Gastrocnemius medialis (tissue), 4 donors: ENCODE results near the gene DIP2C. TPM values are rescaled to one million over a fixed set of nuclear protein-coding genes. Genes with fewer than 3 reads are reported as not detected.

ENCODE experiments used
- ATAC-seq, 2 donors: fragments of 150-250 bp; one replicate each; pipeline ENCODE4 v1.9.1; 2016
- DNase-seq, 2 donors: peaks; one replicate each; pipeline ENCODE4 v3.0.0-alpha.2; 2019
- H3K27ac ChIP-seq, 4 donors: fragments of 200-600 bp; sonication (generic); 1 replicate in 1 of 4; 2 replicates in 3 of 4; pipeline ENCODE4 v1.5.1; 2016 to 2018; ENCODE audit warnings: mild to moderate bottlenecking in 2 of 4, moderate library complexity in 1 of 4
- H3K27me3 ChIP-seq, 3 donors: fragments of 200-600 bp; sonication (generic) in 2 of 3; 1 replicate in 1 of 3; 2 replicates in 2 of 3; pipeline versions ENCODE4 v1.5.1 to v1.6.0; 2016 to 2019; ENCODE audit warnings: mild to moderate bottlenecking in 1 of 3, moderate library complexity in 1 of 3
- H3K36me3 ChIP-seq, 2 donors: fragments of 200-600 bp; sonication (generic) in 1 of 2; one replicate each; pipeline ENCODE4 v1.5.1; 2017 to 2018
- H3K4me1 ChIP-seq, 2 donors: fragments of 200-600 bp; sonication (generic) in 1 of 2; one replicate each; pipeline ENCODE4 v1.5.1; 2016 to 2017; ENCODE audit warnings: mild to moderate bottlenecking in 2 of 2
- H3K4me3 ChIP-seq, 4 donors: fragments of 200-600 bp; sonication (generic) in 3 of 4; 1 replicate in 1 of 4; 2 replicates in 3 of 4; pipeline ENCODE4 v1.5.1; 2016 to 2019; ENCODE audit warnings: mild to moderate bottlenecking in 2 of 4
- H3K9me3 ChIP-seq, 3 donors: fragments of 200-600 bp; sonication (generic) in 2 of 3; 1 replicate in 1 of 3; 2 replicates in 2 of 3; pipeline ENCODE4 v1.5.1; 2016 to 2019
- CTCF ChIP-seq, 5 experiments: fragments of 450-650 bp in 3 of 5; fragments of 200-600 bp in 2 of 5; sonication (generic) in 2 of 5; IDR thresholded peaks in 4 of 5; conservative IDR thresholded peaks in 1 of 5; 1 replicate in 4 of 5; 2 replicates in 1 of 5; pipeline ENCODE4 v1.5.1; 2016 to 2019; ENCODE audit warnings: antibody characterized with exemption in 5 of 5, mild to moderate bottlenecking in 3 of 5, moderate library complexity in 3 of 5
- POLR2A ChIP-seq, 2 donors: fragments of 450-650 bp; IDR thresholded peaks; one replicate each; pipeline ENCODE4 v1.6.1; 2017; ENCODE audit warnings: antibody characterized with exemption in 2 of 2, mild to moderate bottlenecking in 2 of 2, moderate library complexity in 2 of 2
- in situ Hi-C, 4 donors: fragments of 200-750 bp; cut with MboI; loops; one replicate each; pipeline versions ENCODE4 v1.15.0 to v1.8.0; 2017; ENCODE audit warnings: low sequenced_read_pairs in 4 of 4
- intact Hi-C: fragments of 100-400 bp; cut with DNase I; formaldehyde crosslinking; loops from one replicate; pipeline ENCODE4 v1.15.1; 2023; ENCODE audit warnings: low total_unique reads
- total RNA-seq, 4 donors: library from RNA; depleted of rRNA; stranded (reverse); fragments of >200 nt; gene quantifications; one replicate each; pipeline versions ENCODE4 v1.1.0 to v1.2.3, GENCODE V29; 2016

Gene DIP2C
- total RNA-seq, 4 donors from 2014 or later: 19.1 to 60.0 (median 30.2) TPM

GRCh38 chr10:636769-637168 lies 52.7 kb downstream of the DIP2C start:
- Histone ChIP-seq H3K36me3 (no peaks in the 10 kb centered on the region), H3K27me3 (no peaks in the 10 kb centered on the region), H3K4me3 (no peak overlapping the region), H3K9me3 (no peaks in the 10 kb centered on the region), H3K4me1 (peaks cover 16% of the 10 kb centered on the region in 2 donors), H3K27ac (no peak overlapping the region)
- TF ChIP-seq CTCF (IDR thresholded peaks at IDR 0.05 in 4 of 5, conservative IDR thresholded peaks at IDR 0.05 in 1 of 5) (no peak), POLR2A (IDR thresholded peaks at IDR 0.05) (no peak)
- in situ Hi-C loops: no loop called here
- no peak for DNase-seq
- intact Hi-C loops: no loop called here
- no peak for ATAC-seq

- TF ChIP-seq CTCF (IDR thresholded peaks at IDR 0.05 in 4 of 5, conservative IDR thresholded peaks at IDR 0.05 in 1 of 5) (no peak), POLR2A (IDR thresholded peaks at IDR 0.05) (no peak)
- Histone ChIP-seq H3K27me3 (no peaks in the 10 kb centered on the region), H3K9me3 (no peaks in the 10 kb centered on the region), H3K4me3 (no peak overlapping the region), H3K27ac (no peak overlapping the region), H3K4me1 (peaks cover 16 to 18% of the 10 kb centered on the region in 2 donors), H3K36me3 (no peaks in the 10 kb centered on the region)
- in situ Hi-C loops (no loop called here), intact Hi-C loops (no loop called here)
- DNase-seq: no peak
- ATAC-seq: no peak
Measured at GRCh38 chr10:636016-636730, 53.3 kb downstream of the DIP2C start.

- TF ChIP-seq POLR2A (IDR thresholded peaks at IDR 0.05): no peak
- no peak for TF ChIP-seq CTCF (IDR thresholded peaks at IDR 0.05 in 4 of 5, conservative IDR thresholded peaks at IDR 0.05 in 1 of 5)
- intact Hi-C loops (no loop called here), in situ Hi-C loops (no loop called here)
- Histone ChIP-seq H3K27me3 (no peaks in the 10 kb centered on the region), H3K27ac (no peak overlapping the region), H3K4me1 (peaks cover 16 to 18% of the 10 kb centered on the region in 2 donors), H3K9me3 (no peaks in the 10 kb centered on the region), H3K4me3 (no peak overlapping the region), H3K36me3 (no peaks in the 10 kb centered on the region)
- ATAC-seq (no peak), DNase-seq (no peak)
Measured at GRCh38 chr10:635088-635861, 54.2 kb downstream of the DIP2C start.

GRCh38 chr10:634256-634655 lies 55.2 kb downstream of the DIP2C start:
- H3K4me1 ChIP-seq: peaks cover 16 to 18% of the 10 kb centered on the region in 2 donors
- no peak overlapping the region for H3K4me3 ChIP-seq
- H3K9me3 ChIP-seq: no peaks in the 10 kb centered on the region
- in situ Hi-C loops (no loop called here), intact Hi-C loops (no loop called here)
- no peaks in the 10 kb centered on the region for H3K27me3 ChIP-seq
- DNase-seq (peak in 1 of 2 donors; percentile 46), ATAC-seq (peak; percentile 85 to 86)
- TF ChIP-seq CTCF (IDR thresholded peaks at IDR 0.05 in 4 of 5, conservative IDR thresholded peaks at IDR 0.05 in 1 of 5) (no peak), POLR2A (IDR thresholded peaks at IDR 0.05) (no peak)
- peak overlapping the region; percentile 75 to 86 (median 78) for H3K27ac ChIP-seq
- no peaks in the 10 kb centered on the region for H3K36me3 ChIP-seq
